Measurements from ENCODE around the gene ITPKB. TPM values are rescaled to one million over a fixed set of nuclear protein-coding genes. Genes with fewer than 3 reads are reported as not detected.
"Not testable (repeated sequence)": the region's sequence is repeated elsewhere in the genome, so short reads cannot be mapped to it uniquely, and the experiment has no call there.

The ITPKB gene
- polyA plus RNA-seq, 4 donors = 24.4 to 25.2 (median 24.8) TPM

DNA sequence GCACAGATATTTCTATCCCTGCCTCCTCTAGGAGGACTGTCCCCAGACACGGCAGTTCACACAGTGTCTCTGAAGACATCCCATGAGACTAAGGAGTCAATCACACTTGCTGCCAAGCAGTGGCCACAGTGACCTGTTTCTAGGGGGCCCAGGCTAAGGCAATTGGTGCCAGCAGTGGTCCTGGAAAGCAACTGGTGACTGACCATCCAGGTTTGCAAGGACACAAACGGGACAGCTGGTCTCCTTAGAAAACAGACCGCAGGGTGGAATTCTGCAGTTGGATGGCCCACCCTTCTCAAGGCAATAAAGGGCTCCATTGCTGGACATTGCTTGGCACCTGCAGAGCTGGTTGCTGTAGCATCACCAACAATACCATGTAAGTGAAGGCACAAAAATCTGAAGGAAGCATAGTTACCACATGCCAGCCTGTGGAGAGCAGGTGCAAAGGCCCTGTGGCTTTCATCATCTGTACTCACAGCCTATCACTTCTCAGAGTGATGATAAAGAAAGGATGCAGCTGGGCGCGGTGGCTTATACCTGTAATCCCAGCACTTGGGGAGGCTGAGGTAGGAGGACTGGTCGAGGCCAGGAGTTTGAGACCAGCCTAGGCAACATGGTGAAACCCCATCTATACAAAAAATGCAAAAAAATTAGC is 109.1 kb downstream of the ITPKB start:
- DNase-seq (ENCODE audit: low read depth in 4 of 4, low spot score in 3 of 4) = no peak

DNA sequence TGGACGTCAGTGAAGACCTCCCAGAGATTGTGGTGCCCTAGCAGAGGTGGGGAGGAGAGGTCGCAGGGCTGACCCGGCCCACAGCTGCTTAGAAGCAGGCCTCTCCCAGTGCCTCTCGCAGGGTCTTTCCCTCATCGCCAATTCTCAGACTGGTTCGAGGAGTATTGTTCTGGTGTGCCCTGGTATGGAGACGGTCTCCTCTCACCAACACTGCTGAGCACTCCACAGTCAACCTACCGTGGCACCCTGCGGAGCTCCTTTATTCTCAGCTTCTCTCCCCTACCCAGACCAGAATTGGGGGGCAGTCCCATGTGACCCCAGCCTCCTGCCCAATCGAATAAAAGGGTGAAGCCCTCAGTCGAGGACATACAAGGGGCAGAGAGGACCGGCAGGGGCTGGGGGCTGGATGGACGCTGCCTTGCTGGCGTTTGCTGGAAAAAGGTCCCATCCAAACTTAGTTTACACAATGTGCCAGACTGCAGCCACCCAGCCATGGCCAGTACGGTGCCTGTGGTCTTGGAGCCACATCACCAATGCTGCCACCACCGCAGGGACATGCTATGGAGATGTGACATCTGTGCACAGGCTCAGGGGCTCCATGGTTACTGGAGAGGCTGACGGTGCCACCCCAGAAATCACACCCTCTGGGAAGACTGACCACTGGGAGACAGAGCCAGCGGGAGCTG is 109.7 kb downstream of the ITPKB start:
- no peak for DNase-seq (ENCODE audit: low read depth in 4 of 4, low spot score in 3 of 4)

DNA sequence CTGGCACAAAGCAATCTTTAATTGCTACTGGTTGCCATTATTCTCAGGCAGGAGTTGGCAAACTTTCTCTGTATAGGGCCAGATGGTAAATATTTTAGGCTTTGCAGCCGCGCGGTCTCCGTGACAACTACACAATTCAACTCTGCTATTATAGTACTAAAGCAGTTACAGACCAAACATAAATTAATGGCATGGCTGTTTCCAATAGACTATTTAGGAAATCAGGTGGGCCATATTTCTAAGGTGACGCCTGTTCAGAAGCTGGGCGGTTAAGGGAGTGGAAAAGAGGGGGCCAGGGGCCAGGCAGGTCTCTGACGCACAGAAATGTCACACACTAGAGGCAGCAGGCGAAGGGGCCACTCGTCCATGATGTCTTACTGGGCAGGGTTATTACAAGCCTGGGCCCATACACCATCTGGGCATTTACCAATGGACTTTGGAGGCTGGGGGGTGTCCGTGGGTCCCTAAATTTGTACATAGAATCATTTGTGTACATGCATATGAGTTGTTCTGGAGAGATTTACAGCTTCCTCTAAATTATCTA is 110.4 kb downstream of the ITPKB start:
- DNase-seq (ENCODE audit: low read depth in 4 of 4, low spot score in 3 of 4) = no peak

DNA sequence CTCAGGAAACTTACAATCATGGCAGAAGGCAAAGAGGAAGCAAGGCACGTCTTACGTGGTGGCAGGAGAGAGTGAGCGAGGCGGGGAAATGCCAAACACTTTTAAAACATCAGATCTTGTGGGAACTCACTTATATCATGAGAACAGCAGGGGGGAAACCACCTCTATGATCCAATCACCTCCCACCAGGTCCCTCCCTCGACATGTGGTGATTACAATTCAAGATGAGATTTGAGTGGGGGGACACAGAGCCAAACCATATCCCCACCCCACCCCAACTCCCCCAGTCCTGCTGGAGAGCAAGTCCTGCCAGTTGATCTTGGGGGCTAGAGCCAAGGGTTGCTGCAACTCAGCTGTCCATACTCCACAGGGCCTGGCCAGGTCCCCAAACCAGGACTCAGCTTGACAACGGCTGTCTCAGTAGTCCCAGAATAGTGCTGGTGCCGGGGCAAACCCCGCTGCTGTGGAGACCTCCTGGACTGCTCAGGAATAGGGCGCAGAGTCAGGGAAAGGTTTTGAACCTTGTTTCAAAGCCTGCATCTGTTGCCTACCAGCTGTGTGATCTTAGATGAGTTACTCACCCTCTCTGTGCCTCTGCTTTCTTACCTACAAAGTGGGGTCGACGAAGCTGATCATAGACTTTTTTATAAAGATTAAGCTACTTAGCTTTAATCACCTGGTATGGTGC is 111.0 kb downstream of the ITPKB start:
- DNase-seq (ENCODE audit: low read depth in 4 of 4, low spot score in 3 of 4) = no peak

DNA sequence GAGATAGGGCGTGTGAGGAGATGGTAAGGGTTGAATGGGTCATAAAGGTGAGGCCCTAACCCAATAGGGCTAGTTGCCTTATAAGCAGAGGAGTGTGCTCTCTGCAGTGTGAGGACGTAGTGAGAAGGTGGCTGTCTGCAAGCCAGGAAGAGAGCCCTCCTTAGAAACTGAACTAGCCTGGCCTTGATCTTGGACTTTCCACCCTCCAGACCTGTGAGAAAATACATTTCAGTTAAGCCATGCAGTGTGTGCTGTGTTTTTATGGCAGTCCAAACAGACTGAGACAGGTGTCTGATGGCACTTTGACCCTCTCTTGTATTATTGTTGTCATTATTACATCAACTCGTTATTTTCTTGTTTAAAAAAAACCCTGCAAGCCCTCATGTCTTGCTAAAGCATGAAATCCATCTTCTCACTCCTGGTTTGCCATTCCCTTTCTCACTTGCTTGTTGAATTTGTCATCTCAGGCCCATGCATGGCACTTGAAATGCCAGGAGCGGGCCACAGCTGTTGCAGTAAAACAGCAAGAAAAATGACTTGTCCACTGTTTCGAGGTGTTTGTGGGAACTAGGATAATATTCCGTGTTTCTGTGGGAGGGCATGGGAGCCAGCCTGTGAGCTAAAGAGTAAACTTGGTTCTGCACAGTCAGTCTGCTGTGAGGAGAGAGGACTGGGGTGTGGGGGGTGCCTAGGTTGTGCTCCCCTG is 111.9 kb downstream of the ITPKB start:
- DNase-seq (ENCODE audit: low read depth in 4 of 4, low spot score in 3 of 4) = no peak

DNA sequence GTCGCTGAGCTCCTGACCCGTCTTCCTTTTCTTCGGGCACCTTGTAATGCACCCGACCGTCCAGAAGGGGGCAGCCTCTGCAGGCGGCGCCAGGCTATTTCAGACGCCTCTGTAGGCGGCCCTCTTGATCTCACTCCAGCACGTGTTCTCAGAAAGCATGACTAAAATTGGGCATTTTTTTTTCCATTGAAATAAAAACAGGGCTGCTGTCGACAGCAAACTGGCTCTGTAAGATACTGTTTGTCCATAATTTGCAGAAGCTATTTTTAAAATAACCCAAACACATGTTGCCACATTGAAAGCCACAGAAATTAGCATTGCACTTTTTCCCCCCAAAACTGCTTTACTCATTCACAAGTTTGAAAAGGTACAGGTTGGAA is 112.5 kb downstream of the ITPKB start:
- no peak for DNase-seq (ENCODE audit: low read depth in 4 of 4, low spot score in 3 of 4)

DNA sequence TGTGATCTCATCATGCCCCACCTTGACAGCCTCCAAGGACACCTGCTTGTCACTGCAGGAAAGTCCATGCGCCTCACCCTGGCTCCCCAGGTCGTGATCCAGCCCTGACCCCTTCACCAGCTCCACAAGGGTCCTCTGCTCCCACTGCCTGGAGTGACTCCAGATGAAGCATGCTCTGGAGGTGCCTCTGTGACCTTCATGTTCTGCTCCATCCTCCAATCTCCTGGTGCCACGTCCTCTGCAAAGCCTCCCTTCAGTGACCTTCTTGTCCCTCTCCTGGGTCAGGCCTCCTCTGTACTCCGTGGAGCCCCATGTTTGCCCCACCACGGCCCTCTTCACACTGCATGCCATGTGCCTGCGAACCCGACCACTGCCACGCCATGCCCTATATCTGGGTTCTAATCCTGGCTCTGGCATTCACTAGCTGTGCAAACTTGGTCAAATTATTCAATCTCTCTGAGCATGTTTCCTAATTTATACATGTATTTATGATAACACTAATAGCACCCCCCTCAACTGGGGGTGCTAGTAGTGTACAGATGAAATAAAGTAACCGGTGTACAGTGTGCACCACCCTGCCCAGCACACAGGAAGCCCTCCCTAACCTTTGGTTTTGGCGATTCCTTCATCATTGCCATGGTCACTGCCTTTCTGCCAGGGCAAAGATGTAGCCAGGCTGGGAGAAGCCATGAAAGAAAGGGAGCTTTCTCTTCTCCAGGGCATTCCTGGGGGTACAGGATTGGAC is 113.1 kb downstream of the ITPKB start:
- no peak for DNase-seq (ENCODE audit: low read depth in 4 of 4, low spot score in 3 of 4)

DNA sequence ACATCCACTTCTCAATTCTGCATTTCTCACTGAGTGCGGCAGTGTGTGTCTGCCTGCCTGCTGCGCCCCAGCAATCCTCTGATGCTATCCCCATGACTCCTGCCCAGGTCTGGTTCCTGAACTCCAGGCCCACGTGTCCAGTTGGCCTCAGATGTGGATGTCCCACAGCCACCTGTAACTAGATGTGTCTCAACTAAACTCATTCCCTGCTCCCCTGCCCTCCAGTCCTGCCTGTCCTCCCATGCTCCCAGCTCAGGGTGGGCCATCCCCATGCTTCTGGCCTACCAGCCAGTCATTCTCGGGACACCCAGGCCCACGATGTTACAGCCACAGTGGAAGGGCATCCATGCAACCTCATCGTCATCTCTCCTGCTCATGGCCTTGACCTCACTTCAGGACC is 113.8 kb downstream of the ITPKB start:
- no peak for DNase-seq (ENCODE audit: low read depth in 4 of 4, low spot score in 3 of 4)

DNA sequence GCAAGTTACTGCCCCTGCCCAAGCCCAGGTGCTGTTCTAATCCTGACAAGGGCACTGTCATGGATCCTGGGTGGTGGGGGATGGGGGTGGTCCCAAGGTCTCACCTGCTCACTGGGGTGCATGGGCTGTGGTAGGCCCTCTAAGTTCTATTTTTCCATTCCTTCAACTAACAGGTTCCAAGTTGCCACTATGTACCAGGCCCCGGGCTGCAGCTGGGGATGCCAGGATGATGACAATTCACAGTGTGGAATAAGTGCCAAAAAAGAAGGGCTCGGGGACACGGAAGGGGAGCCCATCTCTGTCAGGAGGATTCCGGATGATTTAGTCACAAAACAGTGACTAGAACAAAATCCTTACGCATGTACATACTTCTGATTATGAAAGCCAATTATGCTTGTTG is 114.6 kb downstream of the ITPKB start:
- DNase-seq (ENCODE audit: low read depth in 4 of 4, low spot score in 3 of 4) = no peak

DNA sequence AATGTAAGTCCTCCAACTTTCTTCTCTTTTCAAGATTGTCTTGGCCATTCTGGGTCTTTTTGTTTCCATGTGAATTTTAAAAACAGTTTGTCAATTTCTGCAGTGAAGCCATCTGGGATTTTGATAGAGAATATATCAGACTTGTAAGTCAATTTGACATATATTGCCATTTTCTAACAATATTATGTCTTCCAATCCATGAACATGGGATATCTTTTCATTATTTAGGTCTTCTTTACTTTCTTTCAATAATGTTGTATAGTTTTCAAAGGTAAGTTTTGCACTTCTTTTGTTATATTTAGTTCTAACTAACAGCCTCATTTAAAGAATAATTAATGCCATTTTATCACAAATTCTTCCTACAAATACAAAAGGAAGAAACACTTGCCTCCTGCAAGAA is 117.1 kb downstream of the ITPKB start:
- no peak for DNase-seq (ENCODE audit: low read depth in 4 of 4, low spot score in 3 of 4)

DNA sequence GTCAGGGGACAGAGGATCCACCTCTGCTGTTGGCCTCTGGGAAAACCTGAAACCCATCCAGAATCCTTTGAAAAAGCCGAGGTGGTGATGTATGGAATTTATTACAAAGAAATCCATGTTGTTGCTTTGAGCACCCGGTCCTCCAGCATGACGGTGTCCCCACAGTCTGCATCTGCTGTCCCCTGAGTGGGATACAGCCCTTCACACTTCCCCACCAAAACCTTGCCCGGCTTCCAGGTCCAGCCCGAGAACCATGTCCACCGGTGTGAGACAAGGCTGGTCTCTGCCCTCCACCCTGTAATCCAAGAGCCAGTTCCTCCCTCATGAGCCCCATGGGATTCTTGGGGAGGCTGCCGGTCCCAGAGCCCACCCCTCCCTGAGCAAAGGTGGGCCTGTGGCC is 120.1 kb downstream of the ITPKB start:
- DNase-seq (ENCODE audit: low read depth in 4 of 4, low spot score in 3 of 4) = no peak

DNA sequence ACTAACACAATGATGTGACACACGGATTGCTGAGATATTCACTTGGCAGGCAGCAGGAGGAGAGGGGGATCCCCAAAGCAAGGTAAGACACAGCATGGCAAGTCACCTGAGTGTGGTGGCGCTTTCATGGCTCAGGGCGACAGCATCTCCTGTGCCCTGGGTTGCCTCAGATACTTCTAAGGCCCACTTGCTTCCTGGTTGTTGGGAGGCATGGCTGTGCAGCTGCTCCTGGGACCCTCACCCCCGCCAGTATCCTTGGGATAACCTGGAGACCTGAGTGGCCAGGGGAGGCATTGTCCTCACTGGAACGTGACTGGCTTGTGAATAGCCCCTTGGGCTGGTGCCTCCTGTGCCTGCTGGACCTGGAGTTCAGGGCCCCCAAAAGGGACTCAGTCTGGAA is 120.7 kb downstream of the ITPKB start:
- DNase-seq (ENCODE audit: low read depth in 4 of 4, low spot score in 3 of 4) = no peak

DNA sequence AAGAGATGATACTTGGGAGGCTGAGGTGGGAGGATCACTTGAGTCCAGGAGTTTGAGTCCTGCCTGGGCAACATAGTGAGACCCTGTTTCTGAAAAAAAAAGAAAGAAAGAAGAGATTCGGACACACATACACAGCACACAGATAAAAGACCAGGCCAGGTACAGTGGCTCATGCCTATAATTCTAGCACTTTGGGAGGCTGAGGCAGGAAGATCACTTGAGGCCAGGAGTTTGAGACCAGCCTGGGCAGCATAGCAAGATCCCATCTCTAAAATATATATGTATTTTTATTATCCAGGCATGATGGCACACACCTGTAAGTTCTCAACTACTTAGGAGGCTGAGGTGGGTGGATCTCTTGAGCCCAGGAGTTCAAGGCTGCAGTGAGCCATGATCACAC is 121.4 kb downstream of the ITPKB start:
- not testable (repeated sequence) for DNase-seq (ENCODE audit: low read depth in 4 of 4, low spot score in 3 of 4)

DNA sequence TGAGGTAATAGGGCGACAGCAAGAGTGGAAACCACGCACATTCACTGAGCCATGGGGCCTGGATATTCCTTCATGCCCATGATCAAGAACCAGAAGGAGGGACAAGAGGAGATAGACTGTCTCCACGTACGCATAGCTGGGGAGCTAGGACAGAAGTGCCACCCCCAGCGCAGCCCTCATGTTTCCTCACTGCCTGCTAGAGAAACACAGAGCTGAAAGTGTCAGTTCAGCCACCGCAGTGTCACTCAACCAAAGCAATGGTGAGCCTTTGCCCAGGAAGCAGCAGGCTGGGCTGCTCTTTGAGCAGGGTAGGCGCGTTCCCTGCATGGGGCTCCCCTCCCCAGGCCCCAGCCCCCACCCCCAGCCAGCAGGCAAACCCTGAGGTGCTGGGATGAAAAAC is 122.0 kb downstream of the ITPKB start:
- no peak for DNase-seq (ENCODE audit: low read depth in 4 of 4, low spot score in 3 of 4)

DNA sequence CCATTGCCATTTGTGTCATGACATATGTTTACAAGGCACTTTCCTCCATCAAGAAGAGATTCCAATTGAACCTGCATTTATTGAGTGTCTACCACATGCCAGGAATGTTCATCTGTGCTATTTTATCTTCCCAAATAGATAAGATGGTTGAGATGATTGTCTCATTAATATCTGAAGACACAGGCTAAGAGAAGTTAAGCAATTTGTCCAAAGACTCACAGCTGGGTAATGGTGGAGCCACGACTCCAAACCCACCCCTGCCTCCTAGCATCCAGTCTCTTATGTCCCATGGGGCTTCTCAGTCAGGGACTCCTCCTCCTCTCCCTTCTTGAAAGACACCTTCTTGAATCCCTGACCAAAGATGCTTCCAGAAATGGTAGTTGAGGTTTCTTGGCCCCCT is 122.4 kb downstream of the ITPKB start:
- no peak for DNase-seq (ENCODE audit: low read depth in 4 of 4, low spot score in 3 of 4)

DNA sequence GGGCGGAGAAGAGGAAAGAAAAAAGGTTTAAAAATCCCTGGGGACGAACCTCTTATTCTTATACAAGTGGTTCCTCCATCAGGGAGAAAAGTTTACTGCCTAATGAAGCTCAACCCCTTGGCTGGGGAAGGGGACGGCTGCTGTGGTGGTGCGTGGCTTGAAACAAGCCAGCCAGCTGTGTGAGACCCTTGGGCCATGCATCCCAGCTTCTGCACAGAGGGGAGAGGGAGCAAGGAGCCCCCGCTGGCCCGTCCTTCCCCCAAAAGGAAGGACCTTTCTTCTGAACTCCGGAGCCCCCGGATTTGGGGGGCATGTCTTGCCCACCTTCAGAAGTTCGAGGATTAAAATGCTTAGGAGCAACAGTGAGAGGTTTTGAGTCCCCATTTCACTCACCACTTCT is 123.2 kb downstream of the ITPKB start:
- no peak for DNase-seq (ENCODE audit: low read depth in 4 of 4, low spot score in 3 of 4)

DNA sequence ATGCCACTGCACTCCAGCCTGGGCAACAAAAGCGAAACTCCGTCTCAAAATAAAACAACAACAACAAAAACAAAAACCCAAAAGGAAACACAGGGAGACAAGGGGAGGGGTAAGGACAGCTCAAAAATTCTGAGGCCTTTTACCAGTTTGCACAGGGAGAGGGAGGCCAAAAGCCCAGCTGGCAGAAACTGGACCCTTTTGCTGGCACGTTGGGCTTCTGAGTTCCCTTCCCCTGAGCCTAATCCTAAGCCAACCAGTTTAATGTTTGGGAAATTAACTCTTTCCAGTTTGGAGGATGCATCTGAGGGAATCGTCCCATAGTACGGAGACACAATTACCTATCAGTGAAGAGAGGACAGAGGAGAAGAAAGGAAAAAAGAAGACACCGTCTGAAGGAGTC is 127.1 kb downstream of the ITPKB start:
- not testable (repeated sequence) for DNase-seq (ENCODE audit: low read depth in 4 of 4, low spot score in 3 of 4)

DNA sequence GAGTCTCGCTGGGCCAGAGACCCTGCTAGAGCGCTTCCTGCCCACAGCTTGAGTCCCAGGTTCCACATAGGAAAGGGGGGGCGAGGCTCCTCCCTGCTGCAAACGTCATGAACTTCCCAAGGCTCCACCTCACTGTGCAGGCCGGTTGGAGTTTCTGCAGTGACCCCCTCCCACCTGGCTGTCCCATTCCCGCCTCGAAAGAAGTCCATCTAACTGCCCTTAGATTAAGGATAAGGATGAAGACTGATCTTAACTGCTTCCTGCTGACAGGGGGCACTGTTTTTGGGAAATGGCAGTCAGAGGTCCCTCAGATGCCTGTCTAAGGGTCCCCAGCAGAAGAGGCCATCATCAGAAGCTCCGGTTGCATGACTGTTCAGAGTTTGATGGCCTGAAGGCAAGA is 127.8 kb downstream of the ITPKB start:
- no peak for DNase-seq (ENCODE audit: low read depth in 4 of 4, low spot score in 3 of 4)

DNA sequence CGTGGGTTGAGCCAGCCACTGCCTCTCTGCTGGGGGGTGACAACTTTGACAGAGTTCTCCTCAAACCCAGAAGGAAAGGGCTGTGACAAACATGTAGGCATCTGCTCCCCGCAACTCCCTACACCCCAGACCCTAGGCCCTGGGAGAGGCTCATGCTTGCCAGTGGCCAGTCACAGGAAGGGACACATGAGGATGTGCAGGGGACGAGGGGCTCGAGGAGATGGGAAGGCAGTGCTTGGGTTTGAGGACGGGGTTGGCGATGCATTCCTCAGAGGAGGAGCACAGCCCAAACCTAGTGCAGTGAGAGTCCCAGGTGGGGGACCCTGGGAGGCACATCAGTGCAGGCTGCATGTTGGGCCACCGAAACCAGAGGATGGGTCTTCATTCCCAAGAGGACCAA is 128.4 kb downstream of the ITPKB start:
- no peak for DNase-seq (ENCODE audit: low read depth in 4 of 4, low spot score in 3 of 4)

DNA sequence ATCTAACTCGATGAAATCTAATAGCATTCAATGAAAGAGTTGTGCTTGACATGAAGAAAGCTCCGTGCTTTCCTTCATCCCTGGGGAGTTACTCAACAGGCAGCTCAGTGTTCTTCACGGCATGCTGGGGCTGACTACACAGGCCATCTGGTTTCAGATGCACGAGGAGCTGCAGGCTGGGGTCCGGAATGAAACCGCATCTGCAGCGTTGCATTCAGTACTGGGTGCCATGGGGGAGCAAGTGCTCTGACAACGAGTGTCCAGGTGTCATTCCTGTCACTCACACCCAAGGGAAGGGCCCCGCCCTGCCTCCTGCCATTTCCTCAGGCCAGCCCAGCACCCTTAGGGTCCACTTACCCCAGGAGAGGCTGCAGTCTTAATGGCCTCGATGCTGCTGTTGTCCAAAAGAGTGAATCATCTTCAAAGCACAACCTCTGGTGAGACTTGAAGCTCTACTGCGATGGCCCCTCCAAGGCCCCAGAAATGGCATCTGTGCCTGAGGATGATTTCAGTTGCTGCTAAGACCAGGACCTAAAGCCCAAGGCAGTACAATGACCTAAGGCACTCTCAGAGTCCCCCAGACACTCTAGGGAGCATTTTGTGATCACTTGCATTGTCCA is 129.1 kb downstream of the ITPKB start:
- DNase-seq (ENCODE audit: low read depth in 4 of 4, low spot score in 3 of 4) = no peak

Measured in right renal pelvis (tissue), 4 donors.